Astrocyte of the cerebellum (primary cell): ENCODE results near the gene PVR.

ENCODE experiments used
- DNase-seq: peaks from one replicate; pipeline ENCODE4 v3.0.0-alpha.2; 2011; ENCODE audit warnings: low read depth
- H3K4me3 ChIP-seq: 2 replicates; pipeline ENCODE4 v1.5.1; 2011; ENCODE audit warnings: mild to moderate bottlenecking, low read depth, low read length, moderate library complexity
- in situ Hi-C: cut with HindIII; loops from 2 replicates; pipeline ENCODE4 v1.10.0; 2017; ENCODE audit warnings: low sequenced_read_pairs
- TF ChIP-seq, protein P1 (sequence below): IDR thresholded peaks from 2 replicates; pipeline ENCODE4 v1.5.1; 2012; ENCODE audit warnings: low read length, low read depth, moderate library complexity, mild to moderate bottlenecking; ENCODE audit errors: missing control alignments

PVR gene

DNA sequence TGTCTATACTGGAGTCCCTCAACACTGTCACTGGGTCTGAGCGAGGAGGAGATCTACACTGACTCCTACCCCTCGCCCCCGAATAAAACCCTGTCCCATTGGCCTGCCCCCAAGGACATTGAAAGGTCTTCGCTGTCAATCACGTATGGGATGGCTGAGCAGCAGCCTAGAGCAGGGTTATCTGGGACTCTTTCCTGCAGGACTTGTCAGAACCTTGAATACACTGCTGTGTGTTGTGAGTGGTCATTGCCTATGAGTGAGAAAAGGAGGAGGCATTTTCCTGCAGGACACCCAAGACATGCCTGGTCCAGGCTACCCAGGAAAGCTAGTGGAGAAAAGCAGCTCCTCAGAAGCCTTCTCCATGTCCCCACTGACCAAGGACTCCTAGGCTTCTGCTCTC, 9.6 kb downstream of the PVR start:
- TF ChIP-seq, protein P1, sequence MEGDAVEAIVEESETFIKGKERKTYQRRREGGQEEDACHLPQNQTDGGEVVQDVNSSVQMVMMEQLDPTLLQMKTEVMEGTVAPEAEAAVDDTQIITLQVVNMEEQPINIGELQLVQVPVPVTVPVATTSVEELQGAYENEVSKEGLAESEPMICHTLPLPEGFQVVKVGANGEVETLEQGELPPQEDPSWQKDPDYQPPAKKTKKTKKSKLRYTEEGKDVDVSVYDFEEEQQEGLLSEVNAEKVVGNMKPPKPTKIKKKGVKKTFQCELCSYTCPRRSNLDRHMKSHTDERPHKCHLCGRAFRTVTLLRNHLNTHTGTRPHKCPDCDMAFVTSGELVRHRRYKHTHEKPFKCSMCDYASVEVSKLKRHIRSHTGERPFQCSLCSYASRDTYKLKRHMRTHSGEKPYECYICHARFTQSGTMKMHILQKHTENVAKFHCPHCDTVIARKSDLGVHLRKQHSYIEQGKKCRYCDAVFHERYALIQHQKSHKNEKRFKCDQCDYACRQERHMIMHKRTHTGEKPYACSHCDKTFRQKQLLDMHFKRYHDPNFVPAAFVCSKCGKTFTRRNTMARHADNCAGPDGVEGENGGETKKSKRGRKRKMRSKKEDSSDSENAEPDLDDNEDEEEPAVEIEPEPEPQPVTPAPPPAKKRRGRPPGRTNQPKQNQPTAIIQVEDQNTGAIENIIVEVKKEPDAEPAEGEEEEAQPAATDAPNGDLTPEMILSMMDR = no peak
- H3K4me3 ChIP-seq = no peak overlapping the region
- DNase-seq = no peak
- in situ Hi-C loops = no loop called here

DNA sequence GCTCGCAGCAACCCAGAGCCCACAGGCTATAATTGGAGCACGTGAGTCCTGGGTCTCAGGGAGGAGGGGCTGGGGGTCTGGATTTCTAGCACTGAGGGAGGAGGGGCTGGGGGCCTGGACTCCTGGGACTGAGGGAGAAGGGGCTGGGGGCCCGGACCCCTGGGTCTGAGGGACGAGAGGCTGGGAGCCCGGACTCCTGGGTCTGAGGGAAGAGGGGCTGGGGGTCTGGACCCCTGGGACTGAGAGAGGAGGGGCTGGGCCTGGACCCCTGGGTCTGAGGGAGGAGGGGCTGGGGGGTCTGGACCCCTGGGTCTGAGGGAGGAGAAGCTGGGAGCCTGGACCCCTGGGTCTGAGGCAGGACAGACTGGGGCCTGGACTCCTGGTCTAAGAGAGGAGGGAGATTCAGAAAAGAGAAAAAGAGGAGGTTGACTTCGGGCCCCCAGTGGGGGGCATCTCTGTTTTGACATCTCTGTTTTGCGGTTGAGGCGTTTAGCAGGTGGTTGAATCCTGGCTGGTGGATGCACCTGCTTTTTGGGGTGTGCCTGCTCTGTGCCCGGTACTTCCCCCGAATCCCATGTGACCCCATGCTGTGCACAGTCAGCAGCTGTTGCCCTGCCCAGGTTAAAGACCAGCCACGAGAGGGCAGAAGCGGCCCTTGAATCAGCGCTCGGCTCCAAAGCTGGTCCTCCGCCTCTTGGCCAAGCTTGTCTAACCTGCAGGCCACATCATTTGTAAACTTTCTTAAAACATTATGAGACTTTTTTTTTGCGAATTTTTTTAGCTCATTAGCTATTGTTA, 10.5 kb downstream of the PVR start:
- TF ChIP-seq, protein P1 = peak; percentile 52
- no peak for DNase-seq
- H3K4me3 ChIP-seq = no peak overlapping the region
- in situ Hi-C loops = no loop called here

DNA sequence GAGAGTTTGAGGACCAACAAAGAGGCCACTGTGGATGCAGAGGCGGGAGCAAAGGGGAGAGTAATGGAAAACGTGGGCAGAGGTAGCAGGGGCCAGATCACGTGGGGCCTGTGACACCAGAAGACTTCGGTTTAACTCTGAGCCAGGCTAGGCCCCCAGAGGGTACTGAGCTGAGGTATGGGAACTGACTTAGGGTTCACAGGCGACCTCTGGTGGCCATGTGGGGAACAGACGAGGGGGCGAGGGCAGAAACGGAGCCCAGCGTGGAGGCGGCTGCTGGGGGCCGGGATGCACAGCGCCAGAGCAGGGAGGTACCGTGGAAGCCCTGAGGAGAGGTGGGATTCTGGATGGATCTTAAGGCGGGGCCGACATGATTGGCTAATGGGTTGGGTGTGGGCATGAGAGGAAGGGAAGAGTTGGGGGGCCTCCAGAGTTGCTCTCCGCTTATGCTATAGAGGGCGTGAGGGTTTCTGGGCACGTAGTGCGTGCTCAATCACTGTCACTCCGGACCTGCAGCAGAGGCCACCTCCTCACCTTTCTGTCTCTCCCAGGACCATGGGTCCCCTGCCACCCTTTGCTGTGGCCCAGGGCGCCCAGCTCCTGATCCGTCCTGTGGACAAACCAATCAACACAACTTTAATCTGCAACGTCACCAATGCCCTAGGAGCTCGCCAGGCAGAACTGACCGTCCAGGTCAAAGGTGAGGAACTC, 13.7 kb downstream of the PVR start:
- H3K4me3 ChIP-seq = no peak overlapping the region
- DNase-seq = no peak
- in situ Hi-C loops = no loop called here
- TF ChIP-seq, protein P1 = peak; percentile 88

DNA sequence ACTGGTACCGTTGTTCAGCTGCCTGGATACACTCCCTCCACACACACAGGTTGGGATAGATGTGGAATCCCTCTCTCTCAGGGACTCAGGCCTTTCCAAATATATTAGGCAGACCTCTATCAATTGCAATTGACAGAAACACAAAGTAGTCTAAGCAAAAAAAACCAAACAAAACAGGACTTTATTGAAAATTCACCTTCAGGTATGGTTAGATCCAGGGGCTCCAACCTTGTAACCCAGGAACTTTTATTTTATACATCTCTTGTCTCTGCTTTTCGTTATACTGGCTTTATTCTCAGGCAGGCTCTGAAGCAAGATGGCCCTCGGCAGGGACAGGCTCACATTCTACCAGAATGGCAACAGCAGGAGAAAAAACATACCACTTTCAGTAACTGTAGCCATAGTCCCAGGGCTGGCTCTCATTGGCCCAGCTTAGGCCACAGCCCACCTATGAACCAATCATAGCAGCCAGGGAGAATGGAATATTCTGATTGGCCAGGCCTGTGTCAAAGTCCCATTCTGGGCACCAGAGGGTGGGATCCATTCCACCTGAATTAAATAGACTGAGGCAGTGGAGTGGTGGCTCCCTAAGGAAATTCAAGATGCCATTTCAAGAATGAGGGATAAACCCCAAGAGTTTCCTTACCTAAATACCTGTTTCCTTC, 14.5 kb downstream of the PVR start:
- in situ Hi-C loops = no loop called here
- no peak overlapping the region for H3K4me3 ChIP-seq
- no peak for DNase-seq
- TF ChIP-seq, protein P1 = no peak

DNA sequence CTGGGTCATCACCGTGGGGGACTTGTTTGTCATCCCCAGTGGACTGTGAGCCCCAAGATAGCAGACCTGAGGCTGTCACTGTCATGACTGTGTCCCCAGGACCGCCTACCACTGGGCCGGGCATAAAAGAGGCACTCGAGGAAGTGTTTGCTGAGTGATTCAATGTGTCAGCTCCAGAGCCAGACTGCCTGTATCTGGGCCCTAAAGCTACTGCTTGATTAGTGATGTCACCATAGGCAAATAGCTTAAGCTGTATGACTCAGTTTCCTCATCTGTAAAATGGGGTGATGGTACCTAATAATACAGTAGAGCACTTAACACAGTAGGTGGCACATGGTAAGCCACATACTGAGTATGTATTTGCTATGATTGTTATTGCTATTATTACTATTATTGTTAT, 16.4 kb downstream of the PVR start:
- in situ Hi-C loops = no loop called here
- no peak overlapping the region for H3K4me3 ChIP-seq
- TF ChIP-seq, protein P1 = no peak
- DNase-seq = no peak

DNA sequence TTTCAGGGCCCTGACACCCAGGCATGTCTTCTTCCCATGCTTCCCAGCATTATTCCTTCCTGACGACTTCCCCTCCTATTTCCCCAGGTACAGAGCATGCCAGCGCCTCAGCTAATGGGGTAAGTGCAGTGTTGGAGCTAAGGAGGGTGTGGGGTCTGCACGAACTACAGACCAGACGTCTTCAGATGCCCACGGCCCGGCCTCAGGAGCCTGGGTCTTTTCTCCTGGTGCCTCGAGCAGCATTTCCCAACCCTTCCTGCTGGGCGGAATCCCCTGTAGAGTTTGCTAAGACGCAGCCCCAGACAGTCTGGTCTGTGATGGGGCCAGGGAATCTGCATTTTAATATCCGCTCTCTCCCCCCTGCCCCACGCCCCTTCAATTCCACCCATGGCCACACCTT, 17.5 kb downstream of the PVR start:
- DNase-seq = no peak
- in situ Hi-C loops = no loop called here
- TF ChIP-seq, protein P1 = no peak
- no peak overlapping the region for H3K4me3 ChIP-seq
